AG04449 (cell line): Measurements from ENCODE around the gene STK32C.

Experiments
- CTCF ChIA-PET: fragments of 350-600 bp; formaldehyde crosslinking; extraction: SDS; loops from one replicate; lab custom pipeline; 2021; ENCODE audit warnings: antibody characterized with exemption; lab: Yijun Ruan, JAX
- POLR2A ChIA-PET: fragments of 400-600, 350-600 bp; formaldehyde crosslinking; extraction: SDS; loops from one replicate; lab custom pipeline; 2020; ENCODE audit warnings: antibody characterized with exemption, inconsistent platforms; lab: Yijun Ruan, JAX
- DNase-seq: peaks from one replicate; pipeline ENCODE4 v3.0.0-alpha.2; 2010; ENCODE audit warnings: low read depth, low spot score
- H3K4me3 ChIP-seq: 2 replicates; pipeline ENCODE4 v1.5.1; 2011; ENCODE audit warnings: low read depth, mild to moderate bottlenecking, control low read depth, low read length
- CTCF ChIP-seq: IDR thresholded peaks from one replicate; pipeline ENCODE4 v1.5.1; 2011; ENCODE audit warnings: mild to moderate bottlenecking, moderate library complexity, low read length, control low read depth, inconsistent platforms; ENCODE audit not compliant: insufficient read depth; ENCODE audit errors: missing control alignments

Gene STK32C

GRCh38 chr10:132167976-132168375, 139.8 kb downstream of the STK32C start:
- ChIA-PET POLR2A (no interaction called here), CTCF (no interaction called here)
- TF ChIP-seq CTCF, result no peak
- no peak overlapping the region for H3K4me3 ChIP-seq
- no peak for DNase-seq

- TF ChIP-seq CTCF, result no peak
- ChIA-PET POLR2A (no interaction called here), CTCF (interaction anchor here (1.2 kb wide), 1 partner anchor 24 kb away, joined by 3 read pairs; no protein-coding TSS in a partner anchor)
- DNase-seq, result no peak
- H3K4me3 ChIP-seq, result no peak overlapping the region
Measured at GRCh38 chr10:132167041-132167674, 140.6 kb downstream of the STK32C start.

- H3K4me3 ChIP-seq, result no peak overlapping the region
- POLR2A ChIA-PET, result no interaction called here
- no peak for DNase-seq
- CTCF ChIA-PET, result interaction anchor here (1.2 kb wide), 1 partner anchor 23 kb away, joined by 3 read pairs; no protein-coding TSS in a partner anchor
- no peak for TF ChIP-seq CTCF
Measured at GRCh38 chr10:132166216-132166950, 141.4 kb downstream of the STK32C start.

GRCh38 chr10:132165416-132165980, 142.3 kb downstream of the STK32C start:
- POLR2A ChIA-PET, result no interaction called here
- no peak for TF ChIP-seq CTCF
- CTCF ChIA-PET, result no interaction called here
- no peak for DNase-seq
- no peak overlapping the region for H3K4me3 ChIP-seq

GRCh38 chr10:132164761-132165278, 142.9 kb downstream of the STK32C start:
- DNase-seq, result no peak
- no peak overlapping the region for H3K4me3 ChIP-seq
- ChIA-PET CTCF (no interaction called here), POLR2A (no interaction called here)
- no peak for TF ChIP-seq CTCF
